HFFc6 (cell line): ENCODE measurements around the gene FUT1. TPM values are rescaled to one million over a fixed set of nuclear protein-coding genes. Genes with fewer than 3 reads are reported as not detected.

Experiments used
- DNase-seq: peaks from one replicate; pipeline ENCODE4 v3.0.0-alpha.2; 2018
- H3K27ac Mint-ChIP-seq: 2 replicates; pipeline ENCODE4 v1.8.0; 2020; ENCODE audit warnings: mild to moderate bottlenecking, mixed read lengths
- H3K27me3 Mint-ChIP-seq: 2 replicates; pipeline ENCODE4 v1.8.0; 2021; ENCODE audit warnings: mild to moderate bottlenecking, moderate library complexity, mixed read lengths; ENCODE audit not compliant: insufficient read depth
- H3K36me3 Mint-ChIP-seq: 2 replicates; pipeline ENCODE4 v1.8.0; 2021; ENCODE audit warnings: low read depth, mixed read lengths
- H3K4me1 Mint-ChIP-seq: 2 replicates; pipeline ENCODE4 v1.8.0; 2020; ENCODE audit warnings: low read depth, mixed read lengths
- H3K4me3 Mint-ChIP-seq: 2 replicates; pipeline ENCODE4 v1.8.0; 2020; ENCODE audit warnings: mild to moderate bottlenecking, moderate library complexity, mixed read lengths
- H3K9me3 Mint-ChIP-seq: 2 replicates; pipeline ENCODE4 v1.8.0; 2020; ENCODE audit warnings: mild to moderate bottlenecking, mixed read lengths
- total RNA-seq, 6 experiments: library from RNA; stranded (reverse); fragmentation: NEBNext Ultra II Directional; extraction: Animal tissue kit (Norgen Biotek cat#: 25700); gene quantifications; 2 replicates in 1 of 6; 3 replicates in 5 of 6; pipeline ENCODE4 v1.2.3, GENCODE V29; 2021
- TF ChIP-seq, protein P1 (sequence below): fragments of 200-600 bp; sonication (generic); IDR thresholded peaks from 2 replicates; pipeline ENCODE4 v1.5.0; 2021; ENCODE audit warnings: antibody characterized with exemption, mild to moderate bottlenecking

Gene FUT1
- total RNA-seq, 6 experiments from 2014 or later: 0.05 to 0.06 (median 0.05) TPM; not detected in 3

DNA sequence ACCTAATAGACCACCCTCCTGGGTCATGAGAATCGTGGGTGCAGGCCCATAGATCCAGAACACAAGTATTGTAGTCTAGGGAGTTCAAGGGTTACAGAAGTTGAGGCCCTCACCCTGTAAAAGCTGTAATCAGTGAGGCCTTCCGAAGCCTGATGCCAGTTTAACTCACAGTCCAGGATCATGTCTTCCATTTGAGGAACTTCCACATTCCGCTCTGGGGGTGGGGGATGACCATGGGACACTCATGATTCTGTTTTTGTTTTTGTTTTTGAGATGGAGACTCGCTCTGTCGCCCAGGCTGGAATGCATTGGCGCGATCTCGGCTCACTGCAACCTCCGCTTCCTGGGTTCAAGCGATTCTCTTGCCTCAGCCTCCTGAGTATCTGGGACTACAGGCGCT lies 10.3 kb downstream of the FUT1 start:
- peaks cover 7% of the 10 kb centered on the region; the same call in 1 of the 2 replicates for H3K27me3 Mint-ChIP-seq
- no peaks in the 10 kb centered on the region for H3K4me1 Mint-ChIP-seq
- H3K36me3 Mint-ChIP-seq: peaks cover 5% of the 10 kb centered on the region; the same call in 1 of the 2 replicates
- DNase-seq: no peak
- no peaks in the 10 kb centered on the region; the same call in 1 of the 2 replicates for H3K9me3 Mint-ChIP-seq
- TF ChIP-seq, protein P1, sequence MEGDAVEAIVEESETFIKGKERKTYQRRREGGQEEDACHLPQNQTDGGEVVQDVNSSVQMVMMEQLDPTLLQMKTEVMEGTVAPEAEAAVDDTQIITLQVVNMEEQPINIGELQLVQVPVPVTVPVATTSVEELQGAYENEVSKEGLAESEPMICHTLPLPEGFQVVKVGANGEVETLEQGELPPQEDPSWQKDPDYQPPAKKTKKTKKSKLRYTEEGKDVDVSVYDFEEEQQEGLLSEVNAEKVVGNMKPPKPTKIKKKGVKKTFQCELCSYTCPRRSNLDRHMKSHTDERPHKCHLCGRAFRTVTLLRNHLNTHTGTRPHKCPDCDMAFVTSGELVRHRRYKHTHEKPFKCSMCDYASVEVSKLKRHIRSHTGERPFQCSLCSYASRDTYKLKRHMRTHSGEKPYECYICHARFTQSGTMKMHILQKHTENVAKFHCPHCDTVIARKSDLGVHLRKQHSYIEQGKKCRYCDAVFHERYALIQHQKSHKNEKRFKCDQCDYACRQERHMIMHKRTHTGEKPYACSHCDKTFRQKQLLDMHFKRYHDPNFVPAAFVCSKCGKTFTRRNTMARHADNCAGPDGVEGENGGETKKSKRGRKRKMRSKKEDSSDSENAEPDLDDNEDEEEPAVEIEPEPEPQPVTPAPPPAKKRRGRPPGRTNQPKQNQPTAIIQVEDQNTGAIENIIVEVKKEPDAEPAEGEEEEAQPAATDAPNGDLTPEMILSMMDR: no peak
- H3K27ac Mint-ChIP-seq: no peak overlapping the region
- H3K4me3 Mint-ChIP-seq: no peak overlapping the region

- Mint-ChIP-seq H3K27ac (no peak overlapping the region), H3K36me3 (peaks cover 5% of the 10 kb centered on the region; the same call in 1 of the 2 replicates), H3K27me3 (peaks cover 8% of the 10 kb centered on the region), H3K9me3 (no peaks in the 10 kb centered on the region; the same call in 1 of the 2 replicates), H3K4me3 (no peak overlapping the region), H3K4me1 (no peaks in the 10 kb centered on the region)
- TF ChIP-seq, protein P1: no peak
- DNase-seq: no peak
These were observed 11.1 kb downstream of the FUT1 start for GRCh38 chr19:48741129-48741999.

DNA sequence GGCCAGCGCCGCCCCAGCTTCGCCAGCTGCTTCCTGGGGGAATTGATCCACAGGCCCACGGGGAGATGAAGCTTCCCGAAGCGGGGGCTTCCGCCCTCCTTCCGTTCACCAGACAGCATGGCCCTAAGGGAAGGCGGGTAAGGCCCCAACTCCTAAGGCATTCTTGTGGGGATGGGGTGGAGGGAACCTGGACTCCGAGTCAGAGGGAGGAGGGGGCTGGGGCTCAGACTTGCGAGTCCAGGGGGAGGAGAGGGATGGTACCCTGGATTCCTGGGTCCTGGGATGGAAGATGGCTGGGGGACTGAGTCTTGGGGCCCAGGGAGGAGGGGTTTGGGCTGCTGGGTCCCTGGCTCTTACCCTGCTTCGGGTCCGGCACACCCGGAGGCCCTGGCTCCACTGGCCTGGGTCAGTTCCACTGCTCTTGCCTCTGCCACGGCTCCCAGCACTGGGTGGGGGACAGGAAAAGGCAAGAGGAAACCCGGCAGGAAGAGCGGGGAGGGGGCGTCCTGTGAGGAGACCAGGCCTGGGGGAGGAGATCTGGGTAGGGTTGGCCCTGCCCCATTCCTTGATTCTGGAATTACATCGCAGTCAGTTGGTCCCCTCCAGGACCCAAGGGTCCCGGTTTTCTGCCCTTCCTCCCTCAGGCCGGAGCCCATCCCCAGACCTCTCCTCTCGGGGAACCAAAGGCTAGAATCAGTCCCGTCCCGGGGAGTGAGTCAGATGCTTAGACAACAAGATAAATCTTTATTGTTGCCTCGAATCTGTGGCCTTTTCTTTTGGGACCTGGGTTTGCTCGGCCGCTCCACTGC lies 12.1 kb downstream of the FUT1 start, which contains the start of gene RASIP1:
Gene RASIP1, minus strand, starts transcription at position 447 of the 809 bp plus-strand sequence. Its CDS starts 328 bp downstream, at position 119.
- no peaks in the 10 kb centered on the region for H3K4me1 Mint-ChIP-seq
- no peaks in the 10 kb centered on the region for H3K9me3 Mint-ChIP-seq
- H3K4me3 Mint-ChIP-seq: no peak within 1 kb of the TSS
- H3K36me3 Mint-ChIP-seq: no peaks in the 10 kb centered on the region
- DNase-seq: no peak
- peaks cover 8% of the 10 kb centered on the region for H3K27me3 Mint-ChIP-seq
- TF ChIP-seq, protein P1: no peak
- H3K27ac Mint-ChIP-seq: no peak within 1 kb of the TSS

GRCh38 chr19:48739404-48740163 lies 12.9 kb downstream of the FUT1 start:
- Mint-ChIP-seq H3K4me1 (no peaks in the 10 kb centered on the region), H3K36me3 (no peaks in the 10 kb centered on the region), H3K9me3 (no peaks in the 10 kb centered on the region), H3K4me3 (no peak overlapping the region), H3K27ac (no peak overlapping the region), H3K27me3 (peaks cover 12% of the 10 kb centered on the region)
- no peak for DNase-seq
- TF ChIP-seq, protein P1: no peak
